Measurements from ENCODE around the gene BRD3. TPM values are rescaled to one million over a fixed set of nuclear protein-coding genes. Genes with fewer than 3 reads are reported as not detected.

The BRD3 gene
- total and polyA plus RNA-seq, 8 donors, result 8.8 to 36.3 (median 16.5) TPM

DNA sequence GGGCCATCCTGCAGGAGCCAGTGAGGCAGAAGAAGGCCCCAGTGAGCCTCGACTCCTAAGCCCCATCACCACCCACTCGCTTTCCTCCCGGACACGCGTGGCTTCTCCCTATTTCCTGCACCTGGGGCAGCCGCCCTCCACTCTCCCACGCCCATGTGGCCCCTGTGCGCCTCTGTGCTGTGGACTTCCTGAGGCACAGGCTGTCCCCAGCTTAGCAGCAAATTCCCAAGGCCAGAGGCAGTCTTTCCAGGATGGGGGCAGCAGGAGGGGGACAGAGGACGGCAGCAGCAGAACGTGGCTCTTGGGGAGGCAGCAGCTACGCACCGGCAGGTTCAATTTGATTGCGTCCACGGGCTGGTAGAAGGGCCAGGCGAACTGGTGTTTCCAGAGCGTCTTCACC, 14.9 kb downstream of the BRD3 start:
- Histone ChIP-seq H3K4me1 (peaks cover 38 to 40% (median 38%) of the 10 kb centered on the region in 3 donors), H3K27ac (no peak overlapping the region), H3K27me3 (no peaks in the 10 kb centered on the region), H3K4me3 (no peak overlapping the region), H3K9me3 (no peaks in the 10 kb centered on the region), H3K36me3 (peaks cover 3 to 44% (median 30%) of the 10 kb centered on the region in 3 donors)
- WGBS, 2 donors, result 89 to 90% methylated on average over 16 of the region's 16 CpGs
- intact Hi-C loops (cut with DNase I), result no loop called here
- TF ChIP-seq, protein P1, sequence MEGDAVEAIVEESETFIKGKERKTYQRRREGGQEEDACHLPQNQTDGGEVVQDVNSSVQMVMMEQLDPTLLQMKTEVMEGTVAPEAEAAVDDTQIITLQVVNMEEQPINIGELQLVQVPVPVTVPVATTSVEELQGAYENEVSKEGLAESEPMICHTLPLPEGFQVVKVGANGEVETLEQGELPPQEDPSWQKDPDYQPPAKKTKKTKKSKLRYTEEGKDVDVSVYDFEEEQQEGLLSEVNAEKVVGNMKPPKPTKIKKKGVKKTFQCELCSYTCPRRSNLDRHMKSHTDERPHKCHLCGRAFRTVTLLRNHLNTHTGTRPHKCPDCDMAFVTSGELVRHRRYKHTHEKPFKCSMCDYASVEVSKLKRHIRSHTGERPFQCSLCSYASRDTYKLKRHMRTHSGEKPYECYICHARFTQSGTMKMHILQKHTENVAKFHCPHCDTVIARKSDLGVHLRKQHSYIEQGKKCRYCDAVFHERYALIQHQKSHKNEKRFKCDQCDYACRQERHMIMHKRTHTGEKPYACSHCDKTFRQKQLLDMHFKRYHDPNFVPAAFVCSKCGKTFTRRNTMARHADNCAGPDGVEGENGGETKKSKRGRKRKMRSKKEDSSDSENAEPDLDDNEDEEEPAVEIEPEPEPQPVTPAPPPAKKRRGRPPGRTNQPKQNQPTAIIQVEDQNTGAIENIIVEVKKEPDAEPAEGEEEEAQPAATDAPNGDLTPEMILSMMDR (IDR thresholded peaks at IDR 0.05), result no peak
- DNase-seq (peak in 2 of 6 donors; percentile 2 to 44), FAIRE-seq (no peak), ATAC-seq (no peak)

- Histone ChIP-seq H3K27ac (no peak overlapping the region), H3K27me3 (no peaks in the 10 kb centered on the region), H3K9me3 (no peaks in the 10 kb centered on the region), H3K36me3 (peaks cover 3 to 49% (median 34%) of the 10 kb centered on the region in 3 donors), H3K4me3 (no peak overlapping the region), H3K4me1 (peaks cover 34 to 37% (median 35%) of the 10 kb centered on the region in 3 donors)
- ATAC-seq (no peak), FAIRE-seq (no peak), DNase-seq (peak in 2 of 6 donors; percentile 4 to 26)
- 83 to 86% methylated on average over 3 of the region's 3 CpGs for WGBS, 2 donors
- intact Hi-C loops (cut with DNase I), result no loop called here
- TF ChIP-seq, protein P1 (IDR thresholded peaks at IDR 0.05), result no peak
Measured at GRCh38 chr9:134052491-134052890, 15.3 kb downstream of the BRD3 start.

GRCh38 chr9:134051319-134051718, 16.5 kb downstream of the BRD3 start:
- 88 to 89% methylated on average over 16 of the region's 16 CpGs for WGBS, 2 donors
- TF ChIP-seq, protein P1 (IDR thresholded peaks at IDR 0.05), result no peak
- Histone ChIP-seq H3K27ac (no peak overlapping the region), H3K4me1 (peaks cover 22 to 26% (median 23%) of the 10 kb centered on the region in 3 donors), H3K36me3 (peaks cover 3 to 57% (median 35%) of the 10 kb centered on the region in 3 donors), H3K27me3 (no peaks in the 10 kb centered on the region), H3K9me3 (no peaks in the 10 kb centered on the region), H3K4me3 (no peak overlapping the region)
- intact Hi-C loops (cut with DNase I), result no loop called here
- peak in 3 of 6 donors; percentile 19 to 53 (median 44) for DNase-seq
- ATAC-seq, result no peak
- no peak for FAIRE-seq

DNA sequence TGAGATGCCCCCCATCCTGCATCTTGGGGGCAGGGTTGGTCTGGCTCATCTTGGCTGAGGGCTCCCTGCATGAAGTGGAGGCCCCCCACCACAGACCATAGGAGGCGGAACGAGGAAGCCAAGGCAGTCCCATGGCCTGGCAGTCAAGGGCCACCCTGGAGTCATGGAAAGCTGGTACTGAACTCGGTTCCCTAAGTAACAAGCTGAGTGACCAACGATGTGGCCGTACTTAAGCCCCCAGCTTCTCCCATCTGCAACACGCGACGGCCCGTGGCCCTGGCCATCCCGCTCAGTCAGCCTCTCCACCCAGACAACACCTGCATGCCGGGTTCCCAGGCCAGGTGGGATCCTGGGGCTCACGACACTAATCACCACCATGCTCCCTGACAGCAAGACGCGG, 17.1 kb downstream of the BRD3 start:
- Histone ChIP-seq H3K4me1 (peaks cover 16 to 20% (median 17%) of the 10 kb centered on the region in 3 donors), H3K27me3 (no peaks in the 10 kb centered on the region), H3K9me3 (no peaks in the 10 kb centered on the region), H3K4me3 (no peak overlapping the region), H3K36me3 (peaks cover 3 to 60% (median 35%) of the 10 kb centered on the region in 3 donors), H3K27ac (no peak overlapping the region)
- WGBS, 2 donors, result 89% methylated on average over 14 of the region's 14 CpGs
- ATAC-seq (no peak), DNase-seq (peak in 2 of 6 donors; percentile 20 to 57), FAIRE-seq (no peak)
- intact Hi-C loops (cut with DNase I), result no loop called here
- TF ChIP-seq, protein P1 (IDR thresholded peaks at IDR 0.05), result no peak

DNA sequence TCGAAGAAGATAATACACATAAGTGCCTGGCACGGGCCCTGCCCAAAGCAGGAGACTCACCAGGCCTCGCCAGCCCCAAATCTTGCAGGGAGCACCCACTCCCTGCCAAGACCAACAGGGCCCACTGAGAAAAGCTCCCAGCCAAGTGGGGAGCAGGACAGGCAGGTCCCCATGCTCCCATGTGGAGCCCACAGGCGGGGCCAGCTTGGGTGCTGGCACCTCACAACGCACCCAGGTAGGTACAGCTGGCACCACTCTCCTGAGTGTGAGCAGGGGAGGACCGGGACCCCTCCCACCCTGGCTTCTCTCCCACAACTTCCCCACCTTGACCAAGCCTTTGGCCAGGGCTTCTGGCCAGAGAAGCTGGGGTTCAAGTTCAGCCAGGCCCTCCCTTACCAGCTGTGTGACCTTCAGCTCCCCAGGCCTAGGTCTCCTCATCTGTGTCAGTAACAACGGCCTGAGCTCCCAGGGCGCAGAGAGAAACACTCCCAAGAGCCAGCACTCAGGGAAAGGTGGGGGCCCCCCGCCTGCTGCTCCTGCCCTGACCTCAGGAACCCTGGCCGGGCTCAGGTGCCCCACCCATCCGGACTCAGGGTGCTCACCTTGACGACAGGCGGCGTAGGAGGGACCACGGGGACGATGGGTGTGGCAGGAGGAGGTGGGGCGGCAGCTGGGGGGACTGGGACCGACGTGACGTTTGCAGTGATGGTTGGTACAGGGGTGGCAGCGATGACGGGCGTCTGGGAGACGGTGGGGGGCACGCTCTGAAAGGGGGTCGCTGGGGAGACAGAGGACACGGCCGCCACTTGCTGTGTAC, 17.8 kb downstream of the BRD3 start:
- Histone ChIP-seq H3K27ac (no peak overlapping the region), H3K4me3 (no peak overlapping the region), H3K4me1 (peaks cover 9 to 12% (median 10%) of the 10 kb centered on the region in 3 donors), H3K27me3 (no peaks in the 10 kb centered on the region), H3K9me3 (no peaks in the 10 kb centered on the region), H3K36me3 (peaks cover 3 to 68% (median 35%) of the 10 kb centered on the region in 3 donors)
- FAIRE-seq, result no peak
- WGBS, 2 donors, result 92 to 93% methylated on average over 28 of the region's 28 CpGs
- DNase-seq, result peak in 2 of 6 donors; percentile 30 to 74
- intact Hi-C loops (cut with DNase I), result no loop called here
- TF ChIP-seq, protein P1 (IDR thresholded peaks at IDR 0.05), result no peak
- ATAC-seq, result no peak

All from pancreas (tissue), 10 donors.